HCT116 (cell line): ENCODE measurements around the gene AP5Z1.

Experiments
- CEBPB ChIP-seq: IDR thresholded peaks from 2 replicates; pipeline ENCODE4 v1.6.1; 2012; ENCODE audit warnings: low read depth
- ELF1 ChIP-seq: IDR thresholded peaks from 2 replicates; pipeline ENCODE4 v1.6.1; 2012; ENCODE audit warnings: low read depth, borderline replicate concordance
- EZH2phosphoT487 ChIP-seq: fragments of 200-600 bp; IDR thresholded peaks from 2 replicates; pipeline ENCODE4 v1.6.1; 2018; ENCODE audit warnings: antibody characterized with exemption, borderline replicate concordance
- POLR2A ChIP-seq: IDR thresholded peaks from 2 replicates; pipeline ENCODE4 v1.7.0; 2011; ENCODE audit warnings: borderline replicate concordance; ENCODE audit not compliant: insufficient read depth, insufficient read length; ENCODE audit errors: extremely low read depth
- SP1 ChIP-seq: IDR thresholded peaks from 2 replicates; pipeline ENCODE4 v1.6.1; 2012; ENCODE audit warnings: low read depth
- ZFX ChIP-seq: fragments of 450-650 bp; IDR thresholded peaks from 2 replicates; pipeline ENCODE4 v1.6.1; 2017
- TF ChIP-seq, protein P1 (sequence below), 3 experiments: fragments of 200-600 bp in 1 of 3; sonication (generic) in 1 of 3; IDR thresholded peaks in 2 of 3; conservative IDR thresholded peaks in 1 of 3; 2 replicates each; pipeline ENCODE4 v1.5.1; 2012 to 2017; ENCODE audit warnings: low read depth in 2 of 3, low read length in 2 of 3, antibody characterized with exemption in 1 of 3, borderline replicate concordance in 1 of 3, control low read depth in 1 of 3, mild to moderate bottlenecking in 1 of 3, mixed read lengths in 1 of 3, mixed run types in 1 of 3, moderate library complexity in 1 of 3; ENCODE audit not compliant: insufficient read depth in 1 of 3
- TF ChIP-seq, protein P2 (sequence below): IDR thresholded peaks from 2 replicates; pipeline ENCODE4 v1.6.1; 2012; ENCODE audit warnings: low read depth

DNA sequence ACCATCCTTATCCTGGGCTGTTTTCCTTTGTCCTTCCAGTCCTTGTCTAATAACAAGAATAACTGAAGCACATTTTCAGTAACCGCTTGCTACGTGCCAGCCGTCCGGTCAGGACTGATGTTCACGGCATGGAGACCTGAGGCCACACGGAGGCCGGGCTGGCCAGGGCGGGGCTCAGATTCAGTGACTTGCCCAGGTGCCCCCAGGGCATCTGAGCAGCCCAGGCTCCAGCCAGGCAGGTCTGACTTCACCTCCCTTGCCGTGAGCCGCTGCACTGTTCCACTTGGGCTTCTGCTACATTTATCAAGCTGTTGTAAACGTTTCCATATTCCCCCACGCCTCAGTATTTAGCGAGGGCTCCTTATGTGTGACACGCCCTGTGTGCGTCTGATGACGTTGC, 43.6 kb upstream of the AP5Z1 start:
- TF ChIP-seq, protein P1, sequence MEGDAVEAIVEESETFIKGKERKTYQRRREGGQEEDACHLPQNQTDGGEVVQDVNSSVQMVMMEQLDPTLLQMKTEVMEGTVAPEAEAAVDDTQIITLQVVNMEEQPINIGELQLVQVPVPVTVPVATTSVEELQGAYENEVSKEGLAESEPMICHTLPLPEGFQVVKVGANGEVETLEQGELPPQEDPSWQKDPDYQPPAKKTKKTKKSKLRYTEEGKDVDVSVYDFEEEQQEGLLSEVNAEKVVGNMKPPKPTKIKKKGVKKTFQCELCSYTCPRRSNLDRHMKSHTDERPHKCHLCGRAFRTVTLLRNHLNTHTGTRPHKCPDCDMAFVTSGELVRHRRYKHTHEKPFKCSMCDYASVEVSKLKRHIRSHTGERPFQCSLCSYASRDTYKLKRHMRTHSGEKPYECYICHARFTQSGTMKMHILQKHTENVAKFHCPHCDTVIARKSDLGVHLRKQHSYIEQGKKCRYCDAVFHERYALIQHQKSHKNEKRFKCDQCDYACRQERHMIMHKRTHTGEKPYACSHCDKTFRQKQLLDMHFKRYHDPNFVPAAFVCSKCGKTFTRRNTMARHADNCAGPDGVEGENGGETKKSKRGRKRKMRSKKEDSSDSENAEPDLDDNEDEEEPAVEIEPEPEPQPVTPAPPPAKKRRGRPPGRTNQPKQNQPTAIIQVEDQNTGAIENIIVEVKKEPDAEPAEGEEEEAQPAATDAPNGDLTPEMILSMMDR (IDR thresholded peaks at IDR 0.05 in 2 of 3, conservative IDR thresholded peaks at IDR 0.05 in 1 of 3; ENCODE audit: borderline replicate concordance in 1 of 3, insufficient read depth in 1 of 3, low read depth in 2 of 3, low read length in 2 of 3) = no peak
- TF ChIP-seq EZH2phosphoT487 (no peak), CEBPB (no peak), SP1 (no peak), ELF1 (no peak), ZFX (no peak), POLR2A (no peak)
- TF ChIP-seq, protein P2, sequence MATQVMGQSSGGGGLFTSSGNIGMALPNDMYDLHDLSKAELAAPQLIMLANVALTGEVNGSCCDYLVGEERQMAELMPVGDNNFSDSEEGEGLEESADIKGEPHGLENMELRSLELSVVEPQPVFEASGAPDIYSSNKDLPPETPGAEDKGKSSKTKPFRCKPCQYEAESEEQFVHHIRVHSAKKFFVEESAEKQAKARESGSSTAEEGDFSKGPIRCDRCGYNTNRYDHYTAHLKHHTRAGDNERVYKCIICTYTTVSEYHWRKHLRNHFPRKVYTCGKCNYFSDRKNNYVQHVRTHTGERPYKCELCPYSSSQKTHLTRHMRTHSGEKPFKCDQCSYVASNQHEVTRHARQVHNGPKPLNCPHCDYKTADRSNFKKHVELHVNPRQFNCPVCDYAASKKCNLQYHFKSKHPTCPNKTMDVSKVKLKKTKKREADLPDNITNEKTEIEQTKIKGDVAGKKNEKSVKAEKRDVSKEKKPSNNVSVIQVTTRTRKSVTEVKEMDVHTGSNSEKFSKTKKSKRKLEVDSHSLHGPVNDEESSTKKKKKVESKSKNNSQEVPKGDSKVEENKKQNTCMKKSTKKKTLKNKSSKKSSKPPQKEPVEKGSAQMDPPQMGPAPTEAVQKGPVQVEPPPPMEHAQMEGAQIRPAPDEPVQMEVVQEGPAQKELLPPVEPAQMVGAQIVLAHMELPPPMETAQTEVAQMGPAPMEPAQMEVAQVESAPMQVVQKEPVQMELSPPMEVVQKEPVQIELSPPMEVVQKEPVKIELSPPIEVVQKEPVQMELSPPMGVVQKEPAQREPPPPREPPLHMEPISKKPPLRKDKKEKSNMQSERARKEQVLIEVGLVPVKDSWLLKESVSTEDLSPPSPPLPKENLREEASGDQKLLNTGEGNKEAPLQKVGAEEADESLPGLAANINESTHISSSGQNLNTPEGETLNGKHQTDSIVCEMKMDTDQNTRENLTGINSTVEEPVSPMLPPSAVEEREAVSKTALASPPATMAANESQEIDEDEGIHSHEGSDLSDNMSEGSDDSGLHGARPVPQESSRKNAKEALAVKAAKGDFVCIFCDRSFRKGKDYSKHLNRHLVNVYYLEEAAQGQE = no peak
